Neural progenitor cell (in vitro differentiated cells): ENCODE measurements around the gene HSPA12B.

Experiments used
- EZH2 ChIP-seq: fragments of 200-600 bp; sonication (generic); IDR thresholded peaks from 2 replicates; pipeline ENCODE4 v1.6.1; 2017; ENCODE audit warnings: antibody characterized with exemption, mild to moderate bottlenecking, moderate library complexity
- EZH2phosphoT487 ChIP-seq: fragments of 200-600 bp; sonication (generic); IDR thresholded peaks from 2 replicates; pipeline ENCODE4 v1.6.1; 2017; ENCODE audit warnings: antibody characterized with exemption
- TF ChIP-seq, protein P1 (sequence below): fragments of 200-600 bp; sonication (generic); IDR thresholded peaks from 2 replicates; pipeline ENCODE4 v1.5.1; 2017; ENCODE audit warnings: antibody characterized with exemption, mild to moderate bottlenecking

DNA sequence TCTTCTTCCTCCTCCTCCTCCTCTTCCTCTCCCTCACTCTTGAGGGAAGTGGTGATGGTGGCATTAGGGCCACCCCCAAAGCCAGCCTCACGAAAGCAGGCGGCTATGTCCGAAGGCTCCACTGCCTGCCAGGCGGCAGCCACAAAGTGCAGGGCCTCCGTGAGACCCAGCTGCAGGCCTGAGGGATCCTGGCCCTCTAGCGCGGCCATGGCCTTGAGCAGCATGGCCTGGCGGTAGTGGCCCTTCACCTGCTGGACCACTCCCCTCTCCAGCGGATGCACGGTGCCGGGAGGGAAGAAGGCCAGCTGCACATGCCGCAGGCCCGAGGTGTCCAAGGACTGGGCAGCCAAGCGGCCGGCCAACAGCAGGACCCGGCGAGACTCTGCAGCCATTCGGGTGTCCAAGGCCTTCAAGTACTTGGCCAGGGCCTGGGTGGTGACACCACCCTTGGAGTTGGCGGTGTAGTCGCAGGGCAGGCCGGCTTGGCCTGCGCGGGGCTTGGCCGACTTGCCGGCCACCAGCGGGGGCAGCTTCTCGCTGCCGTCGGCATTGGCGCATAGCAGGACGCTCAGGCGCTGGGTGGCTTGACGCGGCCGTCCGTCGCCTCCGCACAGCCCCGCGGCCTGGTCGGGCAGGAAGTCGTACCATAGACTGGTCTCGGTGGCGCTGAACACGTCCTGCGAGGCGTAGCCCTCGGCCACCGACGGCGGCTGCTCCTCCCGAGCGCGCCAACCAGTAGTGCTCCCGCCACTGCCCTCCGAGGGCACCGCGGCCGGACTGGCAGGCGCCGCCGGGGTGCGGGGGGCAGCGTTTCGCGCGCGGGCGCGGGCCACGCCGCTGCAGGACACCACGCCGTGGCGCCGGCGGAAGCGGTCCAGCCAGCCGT is 53.0 kb downstream of the HSPA12B start:
- TF ChIP-seq, protein P1, sequence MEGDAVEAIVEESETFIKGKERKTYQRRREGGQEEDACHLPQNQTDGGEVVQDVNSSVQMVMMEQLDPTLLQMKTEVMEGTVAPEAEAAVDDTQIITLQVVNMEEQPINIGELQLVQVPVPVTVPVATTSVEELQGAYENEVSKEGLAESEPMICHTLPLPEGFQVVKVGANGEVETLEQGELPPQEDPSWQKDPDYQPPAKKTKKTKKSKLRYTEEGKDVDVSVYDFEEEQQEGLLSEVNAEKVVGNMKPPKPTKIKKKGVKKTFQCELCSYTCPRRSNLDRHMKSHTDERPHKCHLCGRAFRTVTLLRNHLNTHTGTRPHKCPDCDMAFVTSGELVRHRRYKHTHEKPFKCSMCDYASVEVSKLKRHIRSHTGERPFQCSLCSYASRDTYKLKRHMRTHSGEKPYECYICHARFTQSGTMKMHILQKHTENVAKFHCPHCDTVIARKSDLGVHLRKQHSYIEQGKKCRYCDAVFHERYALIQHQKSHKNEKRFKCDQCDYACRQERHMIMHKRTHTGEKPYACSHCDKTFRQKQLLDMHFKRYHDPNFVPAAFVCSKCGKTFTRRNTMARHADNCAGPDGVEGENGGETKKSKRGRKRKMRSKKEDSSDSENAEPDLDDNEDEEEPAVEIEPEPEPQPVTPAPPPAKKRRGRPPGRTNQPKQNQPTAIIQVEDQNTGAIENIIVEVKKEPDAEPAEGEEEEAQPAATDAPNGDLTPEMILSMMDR: no peak
- TF ChIP-seq EZH2 (no peak), EZH2phosphoT487 (no peak)
